Left ventricle myocardium inferior (tissue), 1 donor: ENCODE measurements around the gene DLEC1. TPM values are rescaled to one million over a fixed set of nuclear protein-coding genes. Genes with fewer than 3 reads are reported as not detected.

Source experiments
- DNase-seq: peaks from one replicate; pipeline ENCODE4 v3.0.0-alpha.2; 2020
- H3K27ac ChIP-seq: fragments of 200-600 bp; replicated peaks from 2 replicates; pipeline ENCODE4 v1.8.0; 2021
- H3K27me3 ChIP-seq: fragments of 200-600 bp; 2 replicates; pipeline ENCODE4 v1.8.0; 2021; ENCODE audit warnings: low read depth
- H3K36me3 ChIP-seq: fragments of 200-600 bp; 2 replicates; pipeline ENCODE4 v1.8.0; 2021
- H3K4me1 ChIP-seq: fragments of 200-600 bp; 2 replicates; pipeline ENCODE4 v1.8.0; 2021
- H3K4me3 ChIP-seq: fragments of 200-600 bp; 2 replicates; pipeline ENCODE4 v1.8.0; 2021; ENCODE audit warnings: mild to moderate bottlenecking, moderate library complexity
- H3K9me3 ChIP-seq: fragments of 200-600 bp; replicated peaks from 2 replicates; pipeline ENCODE4 v1.8.0; 2021
- CTCF ChIP-seq: fragments of 200-600 bp; IDR thresholded peaks from 2 replicates; pipeline ENCODE4 v1.8.0; 2021; ENCODE audit warnings: antibody characterized with exemption, mild to moderate bottlenecking, borderline replicate concordance
- intact Hi-C: fragments of 100-400 bp; cut with micrococcal nuclease; formaldehyde crosslinking; loops from one replicate; pipeline ENCODE4 v1.11.0; 2022
- total RNA-seq: library from RNA; stranded (reverse); fragmentation: NEBNext Ultra II Directional; extraction: Animal tissue kit (Norgen Biotek cat#: 25700); gene quantifications from one replicate; pipeline ENCODE4 v1.2.1, GENCODE V29; 2021
- donor health status: DM: no; HTN: yes; CAD: no; lungs with severe emphysema.

The DLEC1 gene
- total RNA-seq, 1 donor from 2014 or later = 0.08 TPM

GRCh38 chr3:38021196-38021595, 17.8 kb upstream of the DLEC1 start:
- Histone ChIP-seq H3K4me3 (no peak overlapping the region), H3K27ac (no peak overlapping the region), H3K36me3 (peaks cover 27% of the 10 kb centered on the region), H3K4me1 (peaks cover 43% of the 10 kb centered on the region), H3K27me3 (no peaks in the 10 kb centered on the region), H3K9me3 (peaks cover 6% of the 10 kb centered on the region)
- no peak for DNase-seq
- no peak for TF ChIP-seq CTCF
- intact Hi-C loops = no loop called here

DNA sequence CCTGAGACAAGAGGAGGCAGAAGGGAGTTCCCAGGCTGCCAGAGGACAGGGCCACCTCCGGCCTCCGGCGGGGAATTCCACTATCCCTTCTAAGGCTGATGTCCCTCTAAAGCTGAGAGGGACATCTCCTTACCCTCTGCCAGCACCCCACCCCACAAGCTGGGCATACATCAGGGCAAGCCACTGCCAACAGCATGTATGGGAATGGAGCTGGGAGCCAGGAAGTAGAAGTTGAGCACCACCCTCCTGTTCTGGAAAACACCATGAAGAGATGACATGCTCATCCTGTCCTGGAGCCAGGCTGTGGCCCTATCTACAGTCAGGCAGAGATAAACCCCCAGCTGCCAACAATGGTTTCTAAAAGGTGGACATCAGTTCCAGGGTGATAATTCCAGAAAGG, 16.7 kb upstream of the DLEC1 start:
- no peak for DNase-seq
- TF ChIP-seq CTCF = no peak
- Histone ChIP-seq H3K27ac (peak overlapping the region; percentile 33), H3K27me3 (no peaks in the 10 kb centered on the region), H3K36me3 (peaks cover 16% of the 10 kb centered on the region), H3K4me1 (peaks cover 43% of the 10 kb centered on the region), H3K9me3 (no peaks in the 10 kb centered on the region), H3K4me3 (no peak overlapping the region)
- intact Hi-C loops = no loop called here

DNA sequence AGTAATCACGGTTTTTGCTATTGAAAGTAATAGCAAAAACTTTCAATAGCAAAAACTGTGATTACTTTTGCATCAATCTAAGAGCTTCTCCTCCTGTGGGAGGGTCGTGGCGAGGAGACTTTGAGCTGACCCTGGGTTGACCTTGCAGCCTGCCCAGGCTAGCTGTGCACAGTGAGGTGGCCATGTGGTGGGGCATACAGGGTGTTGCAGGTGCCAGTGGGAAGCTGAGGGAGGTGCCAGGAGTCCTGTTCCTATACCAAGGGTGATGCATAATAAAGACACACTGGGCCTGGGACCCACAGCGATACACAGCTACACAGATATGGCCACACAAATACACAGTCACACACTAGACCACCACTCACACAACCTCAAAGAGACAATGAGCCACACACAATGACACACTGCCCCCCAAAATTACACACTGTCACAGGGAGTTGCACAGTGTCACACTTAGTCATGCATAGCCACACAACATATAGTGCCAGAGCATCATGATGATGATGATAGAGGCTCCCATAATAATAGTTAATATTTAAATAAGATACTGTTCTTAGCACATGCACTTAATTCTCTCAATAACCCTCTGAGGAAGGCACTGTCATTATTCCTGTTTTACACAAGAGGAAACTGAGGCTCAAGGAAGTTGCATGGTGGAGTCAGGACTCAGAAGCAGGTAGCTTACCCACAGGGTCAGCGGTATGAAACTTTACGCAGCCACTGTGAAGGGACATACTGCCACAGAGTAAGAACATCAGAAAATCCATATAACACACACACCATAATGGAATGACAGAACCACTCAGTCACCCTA, 15.9 kb upstream of the DLEC1 start:
- H3K27ac ChIP-seq = peak overlapping the region; percentile 97
- no peak for TF ChIP-seq CTCF
- peak overlapping the region; percentile 81 for H3K4me3 ChIP-seq
- no peaks in the 10 kb centered on the region for H3K9me3 ChIP-seq
- peaks cover 8% of the 10 kb centered on the region for H3K36me3 ChIP-seq
- DNase-seq = no peak
- H3K4me1 ChIP-seq = peaks cover 38% of the 10 kb centered on the region
- intact Hi-C loops = no loop called here
- no peaks in the 10 kb centered on the region for H3K27me3 ChIP-seq

GRCh38 chr3:38026856-38027255, 12.2 kb upstream of the DLEC1 start:
- no peak overlapping the region for H3K4me3 ChIP-seq
- no peaks in the 10 kb centered on the region for H3K27me3 ChIP-seq
- no peaks in the 10 kb centered on the region for H3K9me3 ChIP-seq
- no peak overlapping the region for H3K27ac ChIP-seq
- no peaks in the 10 kb centered on the region for H3K36me3 ChIP-seq
- TF ChIP-seq CTCF = no peak
- intact Hi-C loops = no loop called here
- no peak for DNase-seq
- peaks cover 63% of the 10 kb centered on the region for H3K4me1 ChIP-seq

GRCh38 chr3:38027466-38028465, 11.2 kb upstream of the DLEC1 start:
- H3K4me1 ChIP-seq = peaks cover 59% of the 10 kb centered on the region

More at GRCh38 chr3:38027466-38028465, 11.2 kb upstream of the DLEC1 start:
- Histone ChIP-seq H3K27me3 (no peaks in the 10 kb centered on the region), H3K36me3 (no peaks in the 10 kb centered on the region), H3K9me3 (no peaks in the 10 kb centered on the region), H3K4me3 (peak overlapping the region; percentile 85), H3K27ac (peak overlapping the region; percentile 88)
- DNase-seq = no peak
- intact Hi-C loops = no loop called here
- TF ChIP-seq CTCF = no peak
